GM18505 (cell line): ENCODE data around the gene TNNC1.

ENCODE experiments used
- ATAC-seq: cut with Tn5 transposase; IDR thresholded peaks from one replicate; pipeline ENCODE4 v1.9.1; 2021; ENCODE audit not compliant: unreplicated experiment
- POLR2A ChIP-seq: IDR thresholded peaks from 4 replicates; pipeline ENCODE4 v1.6.1; 2011; ENCODE audit warnings: borderline replicate concordance; ENCODE audit not compliant: insufficient read depth, insufficient read length; ENCODE audit errors: extremely low read depth

Gene TNNC1

DNA sequence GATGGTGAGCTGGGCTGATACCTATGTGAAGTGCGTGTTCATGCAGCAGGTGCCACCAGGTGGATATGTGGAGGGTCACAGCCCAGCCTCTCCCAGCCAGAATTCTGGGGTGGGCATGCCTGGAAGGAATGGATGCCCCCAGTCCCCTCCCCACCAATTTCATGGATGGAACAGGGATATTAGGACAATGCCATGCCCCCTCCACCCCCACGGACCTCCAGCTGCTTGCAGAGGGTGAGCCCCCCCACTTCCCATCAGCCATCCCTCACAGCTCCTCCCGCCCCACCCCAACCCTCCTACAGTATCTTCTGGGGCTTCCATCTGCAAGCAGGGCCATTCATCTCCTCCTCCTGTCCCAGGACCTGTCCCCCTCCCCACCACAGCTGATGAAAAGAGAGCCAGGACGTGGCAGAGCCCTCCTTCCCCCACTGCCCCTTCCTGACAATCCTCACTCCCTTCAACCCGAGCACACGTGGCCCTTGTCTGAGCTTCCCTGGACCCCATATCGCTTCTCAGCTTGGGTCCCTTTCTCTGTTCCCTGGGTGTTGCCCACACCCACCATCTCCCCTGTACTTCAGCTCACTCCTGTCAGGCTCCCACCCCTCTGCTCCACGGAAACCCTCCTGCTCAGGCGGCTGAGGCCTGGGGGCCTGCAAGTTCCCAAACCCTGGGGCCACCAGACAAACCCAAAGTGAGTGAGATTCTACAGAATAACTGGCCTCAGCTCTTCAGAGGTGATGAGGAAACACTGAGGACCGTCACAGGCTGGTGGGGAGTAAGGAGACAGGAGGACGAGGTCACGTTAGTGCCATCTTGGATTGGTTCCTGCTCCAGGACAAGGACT is 6.1 kb downstream of the TNNC1 start:
- TF ChIP-seq POLR2A: no peak
- ATAC-seq: no peak

DNA sequence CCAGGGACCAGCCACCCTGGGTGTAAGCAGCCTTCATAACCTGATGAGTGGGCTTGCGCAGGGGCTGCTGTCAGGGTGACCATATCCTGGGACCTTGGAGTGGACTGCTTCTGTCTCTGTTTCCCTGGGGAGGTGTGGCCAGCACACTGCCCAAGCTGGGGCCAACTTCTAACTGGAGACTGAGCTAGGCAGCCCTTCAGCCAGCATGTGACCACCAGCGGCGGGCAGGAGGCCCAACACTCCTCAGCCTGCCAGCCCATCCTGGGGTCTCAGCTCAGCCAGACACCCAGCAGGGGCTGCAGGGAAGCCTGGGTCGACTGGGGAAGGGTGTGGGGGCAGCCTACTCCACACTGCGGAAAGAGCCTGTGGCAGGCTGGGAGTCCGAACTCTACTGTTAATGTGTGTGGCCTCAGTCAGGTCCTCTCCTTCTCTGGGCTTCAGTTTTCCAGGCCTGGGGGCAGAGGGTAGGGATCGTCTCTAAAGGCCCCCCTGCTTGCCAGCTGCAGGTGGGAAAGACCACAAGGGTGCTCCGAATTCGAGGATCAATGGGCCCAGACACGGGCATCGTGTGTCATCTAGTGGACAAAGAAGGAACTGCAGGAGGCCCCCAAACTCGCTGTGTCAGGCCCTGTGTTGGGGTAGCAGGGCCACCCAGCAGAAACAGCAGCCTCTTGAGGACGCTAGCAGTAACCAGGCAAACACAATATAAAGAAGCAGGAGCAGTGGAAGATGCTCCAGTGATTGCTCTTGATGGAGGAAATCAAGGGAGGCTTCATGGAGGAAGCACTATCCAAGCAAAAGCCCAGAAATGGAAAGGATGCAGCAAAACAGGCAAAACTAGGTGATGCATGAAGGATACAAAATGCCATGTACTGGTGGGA is 7.0 kb downstream of the TNNC1 start:
- ATAC-seq: no peak
- TF ChIP-seq POLR2A: no peak

DNA sequence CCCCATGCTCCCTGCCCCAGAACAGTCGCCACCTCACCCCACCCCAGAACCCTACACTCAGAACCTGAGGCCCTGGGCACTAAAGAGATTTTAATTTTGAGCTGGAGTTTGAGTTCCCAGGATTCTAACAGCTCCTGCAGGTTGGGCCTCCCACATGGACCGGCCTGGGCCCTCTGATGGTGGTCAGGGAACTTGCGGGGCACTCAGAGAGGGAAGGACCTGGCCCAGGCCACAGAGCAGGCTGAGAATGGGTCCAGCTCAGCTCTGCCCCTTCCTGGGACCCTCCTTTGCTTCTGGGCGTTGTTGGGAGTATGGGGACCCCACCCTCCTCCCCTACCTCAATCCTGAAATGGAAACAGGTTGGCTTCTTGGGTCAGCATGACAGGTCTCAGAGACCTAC is 7.8 kb downstream of the TNNC1 start:
- ATAC-seq: no peak
- TF ChIP-seq POLR2A: no peak

DNA sequence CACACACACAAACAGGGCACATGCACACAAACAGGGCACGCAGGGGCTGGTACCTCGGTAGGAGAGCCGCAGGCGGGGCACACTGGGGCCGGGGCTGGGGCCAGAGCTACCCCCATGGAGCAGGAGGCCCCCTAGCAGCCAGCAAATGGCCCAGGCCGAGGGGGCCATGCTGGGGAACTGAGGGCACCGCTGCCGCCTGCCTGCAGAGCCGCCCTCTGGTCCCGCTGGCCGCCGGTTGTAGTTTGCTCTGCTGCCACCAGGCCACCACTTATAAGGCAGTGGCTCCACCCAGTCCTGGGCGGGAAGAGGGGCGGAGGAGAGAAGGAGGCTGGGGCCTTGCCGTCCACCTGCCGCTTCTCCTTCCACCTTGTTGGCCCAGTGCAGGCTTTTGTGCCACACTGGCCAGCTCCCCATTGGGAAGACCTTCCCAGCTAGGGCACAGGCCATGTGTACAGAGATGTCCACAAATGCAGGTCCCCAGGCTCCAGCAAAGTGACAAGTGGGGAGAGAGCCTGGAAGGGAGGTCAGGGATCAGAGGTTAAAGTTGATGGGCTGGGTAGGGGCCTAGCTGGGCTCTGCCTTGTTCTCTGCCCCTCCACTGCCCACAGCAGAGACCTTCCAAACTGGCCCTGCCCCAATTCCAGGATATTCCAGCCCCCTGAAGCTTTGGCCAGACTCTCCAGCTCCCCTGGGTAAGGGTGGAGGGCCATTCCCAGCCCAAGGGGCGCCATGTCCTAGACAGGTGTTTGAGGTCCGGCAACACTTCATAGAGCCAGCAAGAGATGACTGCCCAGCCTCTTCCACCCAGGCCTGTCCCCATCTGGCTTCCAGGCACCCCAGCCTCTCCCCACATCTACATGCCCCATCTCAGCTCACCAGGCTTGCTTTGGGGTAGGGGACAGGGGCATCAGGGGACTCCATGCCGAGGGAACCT is 8.7 kb downstream of the TNNC1 start, which contains the start of gene SEMA3G:
TSS of gene SEMA3G (minus strand) at position 244 of the 934 bp plus-strand sequence. CDS start at position 168, 76 bp downstream.
- TF ChIP-seq POLR2A: no peak
- peak; percentile 77 for ATAC-seq

DNA sequence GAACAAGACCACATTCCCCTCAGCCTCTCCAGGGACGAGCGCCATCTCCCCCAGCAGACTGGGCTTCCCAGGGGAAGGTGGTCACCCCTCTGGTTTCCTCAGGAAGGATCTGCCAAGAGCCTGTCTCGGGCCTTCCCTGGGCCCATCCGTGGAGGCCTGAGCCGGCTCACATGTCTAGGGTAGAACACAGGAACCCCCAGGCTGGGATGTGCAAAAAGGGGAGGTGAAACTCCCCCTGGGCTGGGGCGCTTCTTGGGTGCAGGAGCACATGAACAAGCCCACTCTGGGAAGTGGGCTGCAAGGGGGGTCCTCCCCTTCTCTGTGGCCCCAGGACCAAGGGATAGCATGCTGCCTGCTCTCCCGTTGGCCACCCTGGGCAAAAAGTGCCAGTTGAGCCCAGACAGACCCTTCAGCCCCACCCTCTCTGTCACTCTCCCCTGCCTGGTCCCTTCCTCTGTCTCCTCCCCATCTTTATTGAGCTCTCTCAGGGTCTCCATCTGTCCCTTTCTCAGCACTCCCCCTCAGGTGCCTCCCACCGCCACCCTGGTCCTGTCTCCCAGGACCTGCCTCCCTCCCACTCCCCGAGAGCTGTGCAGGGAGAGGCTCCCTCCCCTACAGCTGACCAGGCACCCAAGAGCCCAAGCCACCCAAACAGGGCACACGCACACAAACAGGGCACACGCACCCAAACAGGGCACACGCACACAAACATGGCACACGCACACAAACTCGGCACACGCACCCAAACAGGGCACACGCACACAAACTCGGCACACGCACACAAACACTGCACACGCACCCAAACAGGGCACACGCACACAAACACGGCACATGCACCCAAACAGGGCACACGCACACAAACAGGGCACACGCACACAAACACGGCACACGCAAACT is 9.8 kb downstream of the TNNC1 start:
- TF ChIP-seq POLR2A: no peak

DNA sequence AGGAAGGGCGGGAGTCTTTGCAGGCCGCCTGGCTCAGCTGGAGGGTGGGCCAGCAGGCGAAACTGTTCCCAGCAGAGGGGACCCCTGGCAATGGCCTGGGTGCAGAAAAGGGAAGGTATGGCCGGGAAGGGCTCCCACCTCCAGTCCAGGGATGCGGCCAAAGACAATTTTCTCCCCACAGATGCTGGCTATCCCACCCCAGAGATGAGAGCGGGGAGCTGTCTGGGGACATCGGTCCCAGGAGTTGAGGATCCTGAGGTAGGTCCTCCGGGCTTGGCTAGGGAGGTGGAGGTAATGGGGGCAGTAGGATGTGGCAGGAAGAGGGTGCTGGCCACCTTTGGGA is 10.6 kb downstream of the TNNC1 start:
- no peak for ATAC-seq
- TF ChIP-seq POLR2A: no peak

More for the DNA sequence above, 9.8 kb downstream of the TNNC1 start:
- no peak for ATAC-seq

DNA sequence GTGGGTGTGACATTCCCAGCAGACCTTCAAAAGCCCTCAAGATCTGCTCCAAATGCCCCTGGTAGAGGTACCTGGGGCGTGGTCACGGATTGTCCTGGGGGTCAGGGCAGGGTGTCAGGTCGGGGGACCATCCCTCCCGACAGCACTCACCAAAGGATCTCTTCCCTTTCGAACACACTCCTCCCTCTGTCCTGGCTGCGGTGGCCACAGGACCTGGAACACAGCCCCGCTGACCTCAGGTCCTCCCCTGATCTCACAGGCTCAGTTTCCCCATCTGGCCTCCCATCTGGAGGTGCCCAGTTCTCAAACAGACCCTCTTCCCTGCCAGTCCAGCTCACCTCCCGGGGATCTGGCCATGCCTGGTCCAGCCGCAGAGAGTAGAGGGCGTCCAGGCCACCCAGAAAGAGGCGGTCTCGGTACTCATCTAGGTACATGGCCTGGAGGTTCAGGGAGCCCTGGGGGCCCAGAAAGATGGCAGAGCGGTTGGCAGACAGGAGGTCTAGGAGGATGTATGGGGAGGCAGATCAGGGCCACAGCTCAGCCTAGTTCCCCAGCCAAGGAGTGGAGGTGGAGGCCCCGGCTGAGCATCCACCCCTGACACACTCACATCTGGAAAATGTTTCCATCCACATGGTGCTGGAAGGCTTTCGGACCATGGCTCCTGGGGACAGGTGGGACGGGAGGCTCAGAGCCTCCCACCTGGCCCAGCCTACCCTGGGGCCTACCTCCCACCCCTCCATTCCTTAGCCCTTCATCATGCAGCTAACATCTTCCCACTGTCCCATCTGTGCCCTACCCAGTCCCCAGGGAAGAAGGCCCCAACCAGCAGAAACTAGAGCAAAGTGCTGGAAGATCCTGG is 11.2 kb downstream of the TNNC1 start:
- TF ChIP-seq POLR2A: no peak

DNA sequence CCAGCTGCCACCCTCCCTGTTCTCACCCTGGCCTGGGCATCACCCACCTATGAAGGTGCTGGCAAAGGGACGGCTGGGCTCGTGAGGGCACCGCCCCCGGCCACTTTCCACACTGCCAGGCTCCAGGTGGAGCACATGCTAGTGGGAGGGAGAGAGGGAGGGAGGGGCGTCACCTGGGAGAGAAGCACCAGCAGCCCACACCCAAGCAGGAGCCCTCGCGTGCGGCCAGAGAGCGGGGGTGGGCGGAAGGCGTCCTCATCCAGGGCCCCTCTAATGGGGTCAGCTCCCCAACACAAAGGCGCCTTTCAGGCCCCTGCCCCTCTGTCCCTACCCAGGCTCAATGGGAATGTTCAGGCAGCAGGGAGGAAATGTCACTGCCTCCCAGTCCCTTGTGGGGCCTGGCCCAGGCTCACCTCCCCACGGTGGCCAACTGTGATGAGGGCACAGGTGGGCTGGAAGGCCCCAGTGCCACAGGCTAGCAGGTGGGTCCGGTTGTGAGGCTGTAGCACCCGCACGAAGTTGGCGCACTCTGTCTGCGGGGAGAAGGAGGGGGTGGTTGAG is 12.0 kb downstream of the TNNC1 start:
- TF ChIP-seq POLR2A: no peak
- ATAC-seq: no peak

More for the DNA sequence above, 11.2 kb downstream of the TNNC1 start:
- ATAC-seq: no peak

DNA sequence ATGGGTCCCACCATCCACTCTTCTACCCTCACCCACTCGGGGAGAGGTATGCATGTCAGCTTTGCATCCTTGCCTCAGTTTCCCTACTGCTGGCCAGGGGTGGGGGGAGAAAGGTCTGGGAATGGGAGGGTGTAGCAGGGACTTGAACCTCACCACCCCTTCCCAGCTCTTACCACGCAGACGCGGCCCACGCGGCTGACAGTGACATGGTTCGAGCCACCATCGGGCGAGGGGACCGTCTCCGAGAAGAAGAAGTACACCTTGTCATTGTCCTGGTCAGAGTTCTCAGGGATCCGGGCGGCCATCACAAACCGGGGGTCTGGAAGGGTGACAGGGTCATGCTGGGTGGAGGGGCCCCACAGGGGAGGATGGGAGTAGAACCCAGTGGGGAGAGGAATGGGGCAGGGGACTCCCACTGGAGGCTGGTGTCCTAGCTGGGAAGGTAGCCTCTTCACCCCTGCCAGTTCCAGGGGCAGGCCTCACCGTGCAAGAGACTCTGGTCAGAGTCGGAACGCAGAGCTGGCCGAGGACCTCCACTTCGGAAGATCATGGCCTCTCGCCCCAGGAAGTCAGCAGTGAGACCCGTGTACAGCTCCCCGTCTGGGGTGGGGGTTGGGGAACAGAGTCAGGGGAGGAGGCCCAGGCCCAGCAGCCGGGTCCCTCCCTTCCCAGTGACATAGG is 12.6 kb downstream of the TNNC1 start:
- ATAC-seq: no peak
- TF ChIP-seq POLR2A: no peak

DNA sequence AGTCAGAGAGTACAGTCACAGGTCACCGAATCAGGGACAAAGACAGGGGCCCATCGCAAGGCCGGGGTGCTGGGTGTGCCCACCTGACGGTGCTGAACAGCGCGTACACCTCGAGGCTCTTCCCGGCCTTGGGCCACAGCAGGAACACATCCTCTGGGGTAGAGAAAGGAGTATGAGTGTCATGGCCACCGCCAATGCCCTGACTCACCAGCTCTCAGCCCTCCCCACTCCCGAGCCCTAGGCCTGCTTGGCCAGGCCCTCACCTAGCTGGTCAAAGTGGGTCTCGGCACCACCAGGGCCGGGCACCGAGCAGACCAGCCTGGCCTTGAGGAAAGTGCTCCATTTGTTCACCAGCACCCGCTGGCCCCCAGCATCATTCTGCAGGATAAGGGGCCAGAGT is 13.2 kb downstream of the TNNC1 start:
- ATAC-seq: no peak
- TF ChIP-seq POLR2A: no peak
